Activated gamma-delta T cell treated with anti-CD3 and anti-CD28 coated beads, Interleukin-2, amount 50 U/mL, for 16 hours (primary cell): Measurements from ENCODE around the gene ACER1.

Experiments
- DNase-seq: peaks from one replicate; pipeline ENCODE4 v3.0.0-alpha.2; 2020; ENCODE audit warnings: low read depth

ACER1 gene

DNA sequence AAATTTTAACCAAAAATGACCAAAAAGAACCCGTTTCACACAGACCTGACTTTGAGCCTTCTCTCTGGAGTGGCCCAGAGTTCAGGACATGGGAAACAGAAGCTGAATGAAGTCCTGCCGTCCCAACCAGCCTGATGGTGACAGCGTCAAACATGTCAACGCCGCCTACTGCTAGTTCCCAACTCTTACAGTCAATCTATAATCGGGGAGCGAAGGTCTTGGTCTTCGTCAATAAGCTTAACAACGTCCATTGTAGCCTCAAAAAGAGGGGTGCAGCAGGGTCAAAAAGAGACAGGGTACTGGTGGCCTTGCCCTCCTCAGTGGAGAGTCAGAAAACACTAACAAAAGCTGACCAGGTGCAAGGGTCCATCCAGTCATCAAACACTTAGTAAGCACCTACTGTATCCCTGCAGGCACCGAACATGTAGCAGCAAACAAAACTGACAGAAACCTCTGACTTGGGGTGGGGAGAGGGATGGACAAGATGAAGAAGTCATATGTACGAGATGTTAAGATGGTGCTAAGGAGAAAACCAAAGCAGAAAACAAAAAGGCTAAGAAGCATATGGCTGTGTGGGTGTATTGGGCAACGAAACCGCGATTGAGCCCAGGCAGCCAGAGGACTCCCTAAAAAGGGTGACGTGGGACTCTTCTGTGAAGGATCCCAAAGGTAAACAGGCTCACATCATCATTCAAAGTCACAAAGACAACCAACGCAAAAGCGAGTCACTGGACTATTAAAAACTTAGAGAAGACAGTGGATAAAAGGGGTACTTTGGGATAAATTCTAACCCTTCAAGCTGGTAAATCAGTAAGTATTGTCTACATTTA is 65.6 kb downstream of the ACER1 start:
- no peak for DNase-seq

DNA sequence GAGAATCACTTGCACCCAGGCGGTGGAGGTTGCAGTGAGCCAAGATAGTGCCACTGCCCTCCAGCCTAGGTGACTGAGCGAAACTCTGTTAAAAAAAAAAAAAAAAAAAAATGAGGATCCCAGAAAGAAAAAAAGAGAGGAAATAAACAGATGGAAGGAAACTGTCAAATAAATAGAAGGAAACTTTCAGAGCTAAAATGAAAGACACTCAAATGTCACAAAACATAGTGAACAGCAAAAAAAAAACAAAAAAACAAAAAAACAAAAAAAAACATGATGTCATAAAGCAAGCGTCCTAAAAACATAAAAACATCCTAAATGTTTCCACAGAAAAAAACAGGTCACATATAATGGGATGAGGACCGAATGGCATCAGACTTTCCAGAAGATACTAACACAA is 68.6 kb downstream of the ACER1 start:
- no peak for DNase-seq

DNA sequence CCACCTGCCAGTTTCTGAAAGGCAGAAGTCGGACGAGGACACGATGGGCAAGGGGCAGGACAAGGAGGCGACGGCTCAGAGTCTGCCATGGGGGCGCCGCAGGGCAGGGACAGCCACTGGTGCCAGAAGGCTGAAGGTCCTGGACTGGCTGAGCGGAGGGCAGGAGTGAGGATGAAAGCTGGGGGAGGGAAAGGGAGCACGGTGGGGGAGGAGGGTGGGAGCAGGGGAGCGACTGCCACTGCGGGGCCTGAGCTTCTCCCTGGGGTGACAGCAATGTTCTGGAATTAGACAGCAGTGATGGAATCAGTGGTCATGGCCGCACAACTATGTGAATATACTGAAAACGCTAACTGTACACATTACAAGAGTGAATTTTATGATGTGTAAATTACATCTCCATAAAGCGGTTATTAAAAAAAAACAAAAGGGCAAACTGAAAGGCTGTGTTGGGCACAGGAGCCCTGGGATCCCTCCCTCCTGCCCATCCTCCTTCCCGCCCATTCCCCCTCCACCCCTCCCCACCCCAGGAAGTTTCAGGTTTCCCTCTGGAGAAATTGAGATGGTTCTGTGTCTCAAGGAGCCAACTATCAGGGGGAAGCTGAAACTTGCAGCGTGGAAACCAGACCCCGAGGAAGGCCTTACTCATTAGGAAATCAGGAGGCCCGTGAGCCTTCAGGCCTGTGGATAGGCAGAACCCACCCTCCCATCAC is 69.5 kb downstream of the ACER1 start:
- DNase-seq: no peak

DNA sequence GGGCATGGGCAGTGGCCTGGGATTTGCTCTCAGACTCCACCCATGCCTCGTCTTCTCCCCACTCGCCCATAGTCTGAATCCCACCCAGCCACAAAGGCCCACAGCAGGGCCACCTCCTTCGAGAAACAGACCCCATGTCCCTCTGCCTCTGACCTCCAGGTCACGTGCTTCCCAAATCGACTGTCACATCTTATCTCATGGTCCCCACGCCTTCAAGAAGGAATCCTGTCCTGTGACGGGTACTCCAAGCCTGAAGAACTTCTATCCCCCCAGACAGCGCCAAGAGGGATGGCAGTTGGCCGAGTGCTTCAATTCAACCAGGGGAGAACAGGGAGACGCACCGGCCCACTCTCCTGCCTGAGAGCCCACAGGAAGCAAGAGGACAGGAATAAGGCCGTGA is 70.1 kb downstream of the ACER1 start:
- no peak for DNase-seq

DNA sequence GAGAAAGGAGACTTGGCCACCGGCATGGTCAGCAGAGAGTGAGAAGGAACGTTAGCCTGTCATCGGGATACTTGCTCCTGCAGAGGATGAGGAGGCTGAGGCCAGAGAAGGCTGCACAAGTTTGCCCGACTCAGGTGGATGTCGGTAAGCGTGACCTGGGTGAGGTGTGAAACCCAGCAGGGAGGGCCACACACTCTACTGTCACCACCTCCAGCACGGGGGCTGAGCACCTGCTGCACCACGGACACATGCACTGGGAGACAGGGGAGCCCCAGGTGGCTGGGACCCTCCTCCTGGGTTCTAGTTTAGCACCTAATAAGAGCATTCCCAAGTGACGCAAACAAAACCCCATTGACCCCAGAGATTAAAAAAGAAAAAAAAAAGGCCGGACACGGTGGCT is 70.9 kb downstream of the ACER1 start:
- no peak for DNase-seq

DNA sequence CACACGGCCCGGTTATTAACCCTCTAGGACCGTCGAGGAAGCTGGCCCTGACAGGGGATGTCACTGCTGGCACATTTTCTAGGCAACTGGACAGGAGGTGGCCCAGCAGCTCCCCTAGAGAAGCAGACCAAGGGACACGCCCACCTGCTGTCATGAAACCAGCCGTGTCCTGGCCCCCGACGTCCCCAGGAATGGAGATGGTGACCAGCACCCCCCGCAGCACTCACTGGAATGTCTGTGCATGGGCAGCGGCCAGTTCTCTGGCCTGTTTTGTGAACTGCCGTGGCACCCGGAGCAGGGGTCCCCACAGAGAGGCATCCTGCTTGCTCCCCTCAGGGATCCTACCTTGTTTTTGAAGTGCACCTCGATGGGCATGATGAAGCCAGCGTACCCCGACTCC is 71.5 kb downstream of the ACER1 start:
- DNase-seq: no peak

DNA sequence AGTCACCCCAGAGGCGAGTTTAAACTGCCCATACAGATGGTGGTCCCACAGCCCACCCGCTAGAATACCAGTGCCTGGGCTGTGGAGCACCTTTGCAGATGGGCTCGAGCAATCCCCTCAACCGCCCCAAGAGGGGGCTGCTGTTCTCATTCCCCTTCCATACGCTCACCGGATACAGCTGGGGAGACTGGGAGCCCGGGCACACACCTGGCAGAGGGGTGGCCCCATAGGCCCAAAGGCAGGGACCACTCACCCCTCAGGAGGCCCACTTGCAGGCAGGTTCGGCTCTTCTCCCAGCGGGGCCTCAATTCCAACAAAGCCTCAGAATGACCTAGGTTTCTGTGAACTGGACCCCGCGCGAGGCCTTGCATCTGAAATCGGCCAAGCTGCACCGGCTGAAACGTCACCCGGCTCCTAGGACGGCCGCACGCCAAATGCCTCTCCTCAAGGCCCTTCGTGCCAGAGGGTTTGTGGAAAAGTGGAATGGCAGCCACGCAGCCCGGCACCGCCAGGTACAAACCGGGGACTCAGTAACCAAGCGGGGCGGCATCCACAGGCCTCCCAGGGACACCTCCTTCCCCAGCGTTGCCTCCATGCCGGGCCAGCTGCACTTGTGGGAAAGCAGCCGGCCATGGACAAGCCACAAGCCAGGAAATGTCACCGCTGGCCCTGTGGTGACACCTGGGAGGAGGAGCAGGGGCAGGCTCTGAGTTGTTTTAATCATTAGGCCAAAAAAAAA is 72.3 kb downstream of the ACER1 start:
- DNase-seq: peak; percentile 22

DNA sequence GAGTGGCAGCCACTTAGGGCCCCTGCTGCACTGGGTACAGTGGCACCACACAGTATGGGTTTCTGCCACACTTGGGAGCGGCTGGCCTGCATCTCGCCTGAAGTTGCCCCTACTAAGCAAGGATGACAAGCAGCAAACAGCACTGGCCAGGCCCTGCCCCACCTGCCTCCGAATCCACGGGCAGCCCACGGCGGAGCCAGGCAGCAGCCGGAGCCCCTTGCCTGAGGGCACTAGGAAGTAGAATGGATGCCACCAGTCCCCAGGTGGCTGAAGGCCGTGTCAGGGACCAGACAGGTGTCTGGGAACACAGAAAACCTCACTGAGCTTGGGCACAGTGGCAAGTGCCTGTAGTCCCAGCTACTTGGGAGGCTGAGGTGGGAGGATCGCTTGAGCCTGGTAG is 73.0 kb downstream of the ACER1 start:
- DNase-seq: no peak

DNA sequence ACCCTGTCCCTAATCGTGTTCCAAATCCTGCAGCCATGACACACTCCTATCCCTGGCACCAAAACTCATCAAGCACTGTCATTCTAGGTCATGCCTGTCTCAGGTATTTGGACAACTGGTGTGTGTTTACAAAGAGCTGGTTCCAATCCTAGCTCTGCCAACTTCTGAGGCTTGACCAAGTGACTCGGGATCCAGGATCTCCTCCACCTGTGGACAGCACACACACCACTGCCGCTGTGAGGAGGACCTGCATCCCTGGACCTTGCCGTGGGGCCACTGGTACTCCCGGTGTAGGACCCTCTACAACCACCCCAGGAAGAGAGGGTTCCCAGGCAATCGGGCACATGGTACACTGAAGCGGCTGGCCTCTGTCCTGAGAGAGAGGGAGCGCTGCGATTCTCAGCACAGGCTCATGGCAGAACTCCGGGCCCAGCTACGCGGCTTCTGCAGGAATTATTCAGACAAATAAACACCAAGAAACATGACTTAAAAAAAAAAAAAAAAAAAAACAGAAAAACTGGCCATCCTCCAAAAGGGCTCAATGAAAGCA is 74.0 kb downstream of the ACER1 start:
- DNase-seq: no peak

DNA sequence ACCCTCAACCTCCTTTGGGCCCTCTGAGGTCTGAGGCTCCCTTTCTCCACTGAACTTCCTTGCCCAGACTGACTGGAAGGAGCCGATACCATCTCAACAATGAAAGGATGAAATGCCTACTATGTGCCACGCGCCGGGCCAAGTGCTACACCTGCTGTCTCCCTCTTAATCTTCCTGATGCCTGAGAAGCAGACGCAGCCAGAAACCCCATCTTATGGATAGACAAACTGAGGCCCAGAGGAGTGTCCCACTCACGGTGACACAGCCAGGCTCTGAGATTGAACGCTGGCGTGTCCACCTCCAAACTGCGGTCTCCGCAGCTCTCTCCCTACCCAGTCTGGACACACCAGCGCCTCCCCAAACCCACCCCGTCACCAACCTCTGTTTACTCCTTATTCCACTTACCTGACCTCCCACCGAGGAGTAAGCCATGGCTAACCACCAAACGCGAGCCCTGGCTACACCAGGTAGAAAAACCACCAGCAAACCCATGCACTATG is 74.5 kb downstream of the ACER1 start:
- DNase-seq: no peak
